GM21737 (cell line): ENCODE results near the gene EXOC6.
"Not testable (repeated sequence)": the region's sequence is repeated elsewhere in the genome, so short reads cannot be mapped to it uniquely, and the experiment has no call there.

ENCODE experiments used
- ATAC-seq: cut with Tn5 transposase; IDR thresholded peaks from one replicate; pipeline ENCODE4 v1.9.1; 2021; ENCODE audit warnings: mild to moderate bottlenecking, moderate library complexity; ENCODE audit not compliant: unreplicated experiment

The EXOC6 gene

GRCh38 chr10:93101148-93101547, 252.8 kb downstream of the EXOC6 start:
- not testable (repeated sequence) for ATAC-seq

- no peak for ATAC-seq
These were observed 255.6 kb downstream of the EXOC6 start for GRCh38 chr10:93103953-93104352.

GRCh38 chr10:93106631-93107072, 258.3 kb downstream of the EXOC6 start:
- ATAC-seq = no peak
